A204.1 (cell line): Measurements from ENCODE around the gene CNTNAP4.

Experiments
- FAIRE-seq: peaks from 2 replicates; lab custom pipeline; 2012; peaks lifted over from hg19 to GRCh38; lab: Jason Lieb, UNC

Gene CNTNAP4

GRCh38 chr16:76607317-76607716 lies 330.1 kb downstream of the CNTNAP4 start:
- no peak for FAIRE-seq
